Left lung (tissue), 10 donors: ENCODE measurements around the gene CADM1. TPM values are rescaled to one million over a fixed set of nuclear protein-coding genes. Genes with fewer than 3 reads are reported as not detected.

ENCODE experiments used
- ATAC-seq: fragments of 200-7000 bp; cut with Tn5 transposase; one replicate; pipeline ENCODE4 v1.9.1; 2020; ENCODE audit warnings: moderate library complexity
- DNase-seq, 4 donors: peaks; one replicate each; pipeline ENCODE4 v3.0.0-alpha.2; 2013 to 2020
- H3K27ac ChIP-seq, 2 donors: fragments of 200-600 bp; sonication (generic) in 1 of 2; one replicate each; pipeline versions ENCODE4 v1.5.0 to v1.8.0; 2020 to 2021
- H3K27me3 ChIP-seq, 2 donors: fragments of 200-600 bp; sonication (generic) in 1 of 2; one replicate each; pipeline versions ENCODE4 v1.5.0 to v1.8.0; 2020 to 2021
- H3K36me3 ChIP-seq, 2 donors: fragments of 200-600 bp; sonication (generic) in 1 of 2; one replicate each; pipeline versions ENCODE4 v1.5.0 to v1.8.0; 2020 to 2021
- H3K4me1 ChIP-seq, 2 donors: fragments of 200-600 bp; one replicate each; pipeline ENCODE4 v1.8.0; 2021
- H3K4me3 ChIP-seq, 2 donors: fragments of 200-600 bp; sonication (generic) in 1 of 2; one replicate each; pipeline versions ENCODE4 v1.5.0 to v1.8.0; 2020 to 2021; ENCODE audit warnings: mild to moderate bottlenecking in 1 of 2
- H3K9me3 ChIP-seq, 2 donors: fragments of 200-600 bp; sonication (generic) in 1 of 2; one replicate each; pipeline versions ENCODE4 v1.5.0 to v1.8.0; 2020 to 2021
- intact Hi-C, 2 donors: fragments of 100-400 bp; cut with DNase I; formaldehyde crosslinking; loops; one replicate each; pipeline versions ENCODE4 v1.11.2 to v1.14.2; 2022
- polyA plus RNA-seq, 6 donors: library from polyadenylated mRNA; unstranded; fragments of 120-200 nt; gene quantifications; one replicate each; pipeline ENCODE4 v1.2.1, GENCODE V29; 2013; ENCODE audit not compliant: insufficient read length in 6 of 6
- total RNA-seq, 2 donors: library from RNA; stranded (reverse); fragmentation: NEBNext Ultra II Directional; extraction: Animal tissue kit (Norgen Biotek cat#: 25700); gene quantifications; one replicate each; pipeline ENCODE4 v1.2.1, GENCODE V29; 2021
- TF ChIP-seq, protein P1 (sequence below), 2 donors: fragments of 200-600 bp; sonication (generic) in 1 of 2; IDR thresholded peaks; one replicate each; pipeline versions ENCODE4 v1.5.0 to v1.8.0; 2021; ENCODE audit warnings: antibody characterized with exemption in 2 of 2
- donor health status: DM: no; HTN: yes; CAD: no.
- donor health status: DM: no; HTN: no; CAD: no.

The CADM1 gene
- total and polyA plus RNA-seq, 8 donors = 105 to 307 (median 156) TPM

DNA sequence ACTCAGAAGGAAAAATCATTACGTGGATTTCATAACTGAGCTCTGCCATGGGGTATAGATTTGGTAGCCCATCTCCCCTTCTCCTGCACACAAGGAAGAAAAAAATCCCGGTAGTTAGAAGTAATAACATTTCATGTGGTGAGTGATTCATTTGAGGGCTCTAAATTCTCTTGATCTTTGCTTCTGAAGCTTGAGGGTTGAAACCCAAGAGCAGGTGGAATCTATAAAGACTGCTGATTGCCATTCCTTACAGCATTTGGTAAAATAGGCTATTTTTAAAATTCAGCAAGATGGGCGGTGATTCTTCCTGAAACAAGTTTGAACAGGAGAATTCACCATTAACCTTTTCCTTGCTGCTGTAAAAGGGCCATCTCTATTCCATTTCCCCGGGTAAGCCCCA, 266.1 kb downstream of the CADM1 start:
- ATAC-seq (no peak), DNase-seq (no peak)
- intact Hi-C loops = no loop called here
- H3K4me1 ChIP-seq = no peaks in the 10 kb centered on the region
- no peaks in the 10 kb centered on the region for H3K9me3 ChIP-seq
- TF ChIP-seq, protein P1, sequence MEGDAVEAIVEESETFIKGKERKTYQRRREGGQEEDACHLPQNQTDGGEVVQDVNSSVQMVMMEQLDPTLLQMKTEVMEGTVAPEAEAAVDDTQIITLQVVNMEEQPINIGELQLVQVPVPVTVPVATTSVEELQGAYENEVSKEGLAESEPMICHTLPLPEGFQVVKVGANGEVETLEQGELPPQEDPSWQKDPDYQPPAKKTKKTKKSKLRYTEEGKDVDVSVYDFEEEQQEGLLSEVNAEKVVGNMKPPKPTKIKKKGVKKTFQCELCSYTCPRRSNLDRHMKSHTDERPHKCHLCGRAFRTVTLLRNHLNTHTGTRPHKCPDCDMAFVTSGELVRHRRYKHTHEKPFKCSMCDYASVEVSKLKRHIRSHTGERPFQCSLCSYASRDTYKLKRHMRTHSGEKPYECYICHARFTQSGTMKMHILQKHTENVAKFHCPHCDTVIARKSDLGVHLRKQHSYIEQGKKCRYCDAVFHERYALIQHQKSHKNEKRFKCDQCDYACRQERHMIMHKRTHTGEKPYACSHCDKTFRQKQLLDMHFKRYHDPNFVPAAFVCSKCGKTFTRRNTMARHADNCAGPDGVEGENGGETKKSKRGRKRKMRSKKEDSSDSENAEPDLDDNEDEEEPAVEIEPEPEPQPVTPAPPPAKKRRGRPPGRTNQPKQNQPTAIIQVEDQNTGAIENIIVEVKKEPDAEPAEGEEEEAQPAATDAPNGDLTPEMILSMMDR (IDR thresholded peaks at IDR 0.05) = no peak
- H3K27me3 ChIP-seq = no peaks in the 10 kb centered on the region
- no peak overlapping the region for H3K27ac ChIP-seq
- H3K4me3 ChIP-seq = no peak overlapping the region
- H3K36me3 ChIP-seq = no peaks in the 10 kb centered on the region

DNA sequence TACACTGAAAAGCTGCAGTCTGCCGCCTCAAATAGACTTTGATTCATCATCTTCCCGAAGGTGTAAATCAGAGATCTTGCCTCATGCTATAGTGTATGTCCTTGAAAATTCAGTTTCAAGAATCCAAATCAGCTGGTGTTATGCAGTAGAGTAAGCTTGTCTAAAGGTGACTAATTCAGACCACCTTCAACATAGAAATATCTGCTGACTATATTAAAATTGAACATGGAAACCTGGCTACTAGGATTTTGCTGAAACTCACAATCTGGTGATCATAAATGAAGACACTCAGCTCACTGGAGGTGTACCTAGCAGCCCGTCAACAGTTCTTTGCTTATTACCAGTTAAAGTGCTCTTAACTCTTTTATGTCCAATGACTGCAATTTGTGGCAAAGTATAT, 266.6 kb downstream of the CADM1 start:
- Histone ChIP-seq H3K4me3 (no peak overlapping the region), H3K36me3 (no peaks in the 10 kb centered on the region), H3K27ac (no peak overlapping the region), H3K4me1 (no peaks in the 10 kb centered on the region), H3K27me3 (no peaks in the 10 kb centered on the region), H3K9me3 (no peaks in the 10 kb centered on the region)
- TF ChIP-seq, protein P1 (IDR thresholded peaks at IDR 0.05) = no peak
- intact Hi-C loops = no loop called here
- DNase-seq (no peak), ATAC-seq (no peak)

DNA sequence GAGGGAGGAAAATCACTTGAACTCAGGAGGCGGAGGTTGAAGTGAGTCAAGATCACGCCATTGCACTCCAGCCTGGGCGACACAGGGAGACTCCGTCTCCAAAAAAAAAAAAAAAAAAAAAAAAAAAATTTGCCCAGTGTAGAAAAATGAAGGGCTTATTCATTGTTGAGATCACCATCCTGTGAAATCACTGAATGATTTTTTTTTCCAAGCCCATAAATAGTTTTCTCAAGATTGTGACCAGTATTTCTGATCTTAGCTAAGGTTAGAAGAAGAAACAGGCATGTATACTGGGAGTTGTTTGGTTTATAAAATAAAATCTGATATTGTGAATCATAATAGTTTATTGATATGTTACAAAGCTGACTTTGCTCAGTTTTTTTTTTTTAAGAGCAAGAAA, 269.4 kb downstream of the CADM1 start:
- intact Hi-C loops = no loop called here
- no peaks in the 10 kb centered on the region for H3K36me3 ChIP-seq
- DNase-seq = no peak

DNA sequence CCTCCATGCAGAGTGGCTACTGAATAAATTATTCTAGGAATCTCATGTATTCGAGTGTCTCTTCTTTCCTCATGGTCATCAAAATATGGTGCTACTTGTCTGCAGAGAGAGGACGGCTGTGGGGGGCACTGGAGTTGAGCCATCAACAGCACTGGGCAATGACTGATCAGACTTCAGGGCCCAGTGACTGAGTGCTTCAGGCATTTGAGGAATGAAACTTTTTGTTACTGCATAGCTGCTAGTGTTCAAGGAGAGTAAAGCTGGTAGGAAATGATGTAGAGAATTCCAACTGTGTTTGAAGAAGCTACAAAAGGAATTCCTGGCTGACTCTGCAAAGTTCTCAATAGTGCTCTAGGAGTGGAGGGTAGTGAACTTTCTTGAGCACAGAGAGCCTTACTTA, 277.7 kb downstream of the CADM1 start:
- Histone ChIP-seq H3K36me3 (no peaks in the 10 kb centered on the region), H3K4me3 (no peak overlapping the region), H3K9me3 (no peaks in the 10 kb centered on the region), H3K27me3 (no peaks in the 10 kb centered on the region), H3K4me1 (peaks cover 0 to 8% of the 10 kb centered on the region in 2 donors), H3K27ac (no peak overlapping the region)
- ATAC-seq (peak; percentile 70), DNase-seq (no peak)
- intact Hi-C loops = no loop called here
- TF ChIP-seq, protein P1 (IDR thresholded peaks at IDR 0.05) = no peak

More for the DNA sequence above, 269.4 kb downstream of the CADM1 start:
- no peaks in the 10 kb centered on the region for H3K4me1 ChIP-seq
- ATAC-seq = no peak
- H3K27ac ChIP-seq = no peak overlapping the region
- no peaks in the 10 kb centered on the region for H3K9me3 ChIP-seq
- no peaks in the 10 kb centered on the region for H3K27me3 ChIP-seq
- TF ChIP-seq, protein P1 (IDR thresholded peaks at IDR 0.05) = no peak
- no peak overlapping the region for H3K4me3 ChIP-seq

DNA sequence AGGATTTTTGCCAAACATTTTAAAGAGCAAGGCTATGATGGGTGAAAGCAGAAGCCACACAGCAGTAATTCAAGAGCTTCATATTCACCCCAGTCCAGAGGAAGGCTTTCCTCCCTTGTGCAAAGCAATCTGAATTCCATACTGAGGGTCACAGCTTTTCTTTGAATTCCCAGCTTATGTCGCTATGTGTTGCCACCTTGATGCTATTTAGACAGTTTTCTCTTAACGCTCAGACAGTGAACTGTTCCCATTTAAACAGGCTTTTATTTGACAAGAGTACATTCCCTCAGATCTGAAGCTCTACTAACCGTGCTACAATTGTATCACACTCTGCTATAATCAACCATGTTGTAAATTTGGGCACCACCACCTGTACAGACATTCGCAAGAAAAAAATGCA, 279.7 kb downstream of the CADM1 start:
- TF ChIP-seq, protein P1 (IDR thresholded peaks at IDR 0.05) = no peak
- H3K27me3 ChIP-seq = no peaks in the 10 kb centered on the region
- H3K9me3 ChIP-seq = no peaks in the 10 kb centered on the region
- intact Hi-C loops = no loop called here
- H3K4me3 ChIP-seq = no peak overlapping the region
- H3K27ac ChIP-seq = no peak overlapping the region
- peaks cover 0 to 8% of the 10 kb centered on the region in 2 donors for H3K4me1 ChIP-seq
- no peaks in the 10 kb centered on the region for H3K36me3 ChIP-seq
- no peak for DNase-seq
- no peak for ATAC-seq
